Fibroblast of villous mesenchyme (primary cell): ENCODE measurements around the gene NUMBL. TPM values are rescaled to one million over a fixed set of nuclear protein-coding genes. Genes with fewer than 3 reads are reported as not detected.

ENCODE experiments used
- DNase-seq: peaks from one replicate; pipeline ENCODE4 v3.0.0-alpha.2; 2010; ENCODE audit warnings: low read depth
- H3K4me3 ChIP-seq: 2 replicates; pipeline ENCODE4 v1.5.1; 2011; ENCODE audit warnings: low read depth, mild to moderate bottlenecking, low read length
- total RNA-seq: library from RNA; depleted of rRNA; stranded (reverse); fragments of >200 nt; gene quantifications from 2 replicates; pipeline ENCODE4 v1.2.3, GENCODE V29; 2012
- TF ChIP-seq, protein P1 (sequence below): IDR thresholded peaks from 2 replicates; pipeline ENCODE4 v1.5.1; 2012; ENCODE audit warnings: low read depth, mild to moderate bottlenecking, low read length; ENCODE audit not compliant: insufficient read depth

The NUMBL gene
- total RNA-seq, 1 donor: 13.8 TPM

GRCh38 chr19:40623403-40624251 is 66.8 kb downstream of the NUMBL start:
- TF ChIP-seq, protein P1, sequence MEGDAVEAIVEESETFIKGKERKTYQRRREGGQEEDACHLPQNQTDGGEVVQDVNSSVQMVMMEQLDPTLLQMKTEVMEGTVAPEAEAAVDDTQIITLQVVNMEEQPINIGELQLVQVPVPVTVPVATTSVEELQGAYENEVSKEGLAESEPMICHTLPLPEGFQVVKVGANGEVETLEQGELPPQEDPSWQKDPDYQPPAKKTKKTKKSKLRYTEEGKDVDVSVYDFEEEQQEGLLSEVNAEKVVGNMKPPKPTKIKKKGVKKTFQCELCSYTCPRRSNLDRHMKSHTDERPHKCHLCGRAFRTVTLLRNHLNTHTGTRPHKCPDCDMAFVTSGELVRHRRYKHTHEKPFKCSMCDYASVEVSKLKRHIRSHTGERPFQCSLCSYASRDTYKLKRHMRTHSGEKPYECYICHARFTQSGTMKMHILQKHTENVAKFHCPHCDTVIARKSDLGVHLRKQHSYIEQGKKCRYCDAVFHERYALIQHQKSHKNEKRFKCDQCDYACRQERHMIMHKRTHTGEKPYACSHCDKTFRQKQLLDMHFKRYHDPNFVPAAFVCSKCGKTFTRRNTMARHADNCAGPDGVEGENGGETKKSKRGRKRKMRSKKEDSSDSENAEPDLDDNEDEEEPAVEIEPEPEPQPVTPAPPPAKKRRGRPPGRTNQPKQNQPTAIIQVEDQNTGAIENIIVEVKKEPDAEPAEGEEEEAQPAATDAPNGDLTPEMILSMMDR: no peak
- no peak for DNase-seq
- H3K4me3 ChIP-seq: no peak overlapping the region

GRCh38 chr19:40622773-40623075 is 67.7 kb downstream of the NUMBL start:
- H3K4me3 ChIP-seq: no peak overlapping the region
- TF ChIP-seq, protein P1: no peak
- DNase-seq: no peak

DNA sequence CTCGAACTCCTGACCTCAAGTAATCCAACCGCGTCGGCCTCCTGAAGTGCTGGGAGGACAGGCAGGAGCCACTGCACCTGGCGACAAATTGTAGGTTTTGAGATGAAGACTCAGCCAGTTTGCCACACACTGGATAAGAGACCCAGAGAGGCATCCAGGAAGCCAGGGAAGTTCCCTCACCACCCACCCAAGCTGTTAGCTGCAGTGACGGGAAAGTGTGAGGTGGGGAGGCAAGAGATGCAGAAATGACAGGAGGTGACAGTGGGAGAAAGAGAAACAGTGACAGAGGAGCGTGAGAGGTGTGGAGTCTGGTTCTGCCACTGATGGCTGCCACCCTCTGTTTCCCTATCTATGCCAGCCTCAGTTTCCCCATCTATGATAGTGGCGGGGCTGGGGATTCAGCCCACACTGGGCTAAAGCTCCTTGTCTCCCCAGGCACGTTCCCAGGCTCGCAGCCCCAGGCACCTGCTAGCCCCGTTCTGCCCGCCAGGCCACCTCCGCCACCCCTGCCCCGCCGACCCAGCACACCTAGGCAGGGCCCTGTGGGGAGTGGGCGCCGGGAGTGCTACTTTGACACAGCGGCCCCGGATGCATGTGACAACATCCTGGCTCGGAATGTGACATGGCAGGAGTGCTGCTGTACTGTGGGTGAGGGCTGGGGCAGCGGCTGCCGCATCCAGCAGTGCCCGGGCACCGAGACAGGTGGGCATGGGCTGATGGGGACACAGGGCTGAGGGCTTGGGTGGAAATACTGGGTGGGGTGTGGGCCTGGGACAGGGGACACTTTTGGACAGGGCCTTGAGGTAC is 68.3 kb downstream of the NUMBL start:
- TF ChIP-seq, protein P1: no peak
- no peak overlapping the region for H3K4me3 ChIP-seq
- DNase-seq: no peak

GRCh38 chr19:40621283-40621682 is 69.2 kb downstream of the NUMBL start:
- no peak overlapping the region for H3K4me3 ChIP-seq
- TF ChIP-seq, protein P1: no peak
- DNase-seq: no peak

DNA sequence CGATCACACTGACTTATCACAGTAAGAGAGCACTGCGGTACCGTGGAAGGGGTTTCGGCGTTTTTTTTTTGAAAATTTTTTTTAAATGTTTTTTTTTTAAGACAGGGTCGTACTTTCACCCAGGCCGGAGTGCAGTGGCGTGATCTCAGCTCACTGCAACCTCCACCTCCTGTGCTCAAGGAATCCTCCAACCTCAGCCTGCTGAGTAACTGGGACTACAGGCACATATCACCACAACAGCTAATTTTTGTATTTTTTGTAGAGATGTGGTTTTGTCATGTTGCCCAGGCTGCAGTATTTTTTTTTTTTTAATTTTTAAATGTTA is 70.3 kb downstream of the NUMBL start:
- H3K4me3 ChIP-seq: no peak overlapping the region
- no peak for DNase-seq
- TF ChIP-seq, protein P1: no peak

DNA sequence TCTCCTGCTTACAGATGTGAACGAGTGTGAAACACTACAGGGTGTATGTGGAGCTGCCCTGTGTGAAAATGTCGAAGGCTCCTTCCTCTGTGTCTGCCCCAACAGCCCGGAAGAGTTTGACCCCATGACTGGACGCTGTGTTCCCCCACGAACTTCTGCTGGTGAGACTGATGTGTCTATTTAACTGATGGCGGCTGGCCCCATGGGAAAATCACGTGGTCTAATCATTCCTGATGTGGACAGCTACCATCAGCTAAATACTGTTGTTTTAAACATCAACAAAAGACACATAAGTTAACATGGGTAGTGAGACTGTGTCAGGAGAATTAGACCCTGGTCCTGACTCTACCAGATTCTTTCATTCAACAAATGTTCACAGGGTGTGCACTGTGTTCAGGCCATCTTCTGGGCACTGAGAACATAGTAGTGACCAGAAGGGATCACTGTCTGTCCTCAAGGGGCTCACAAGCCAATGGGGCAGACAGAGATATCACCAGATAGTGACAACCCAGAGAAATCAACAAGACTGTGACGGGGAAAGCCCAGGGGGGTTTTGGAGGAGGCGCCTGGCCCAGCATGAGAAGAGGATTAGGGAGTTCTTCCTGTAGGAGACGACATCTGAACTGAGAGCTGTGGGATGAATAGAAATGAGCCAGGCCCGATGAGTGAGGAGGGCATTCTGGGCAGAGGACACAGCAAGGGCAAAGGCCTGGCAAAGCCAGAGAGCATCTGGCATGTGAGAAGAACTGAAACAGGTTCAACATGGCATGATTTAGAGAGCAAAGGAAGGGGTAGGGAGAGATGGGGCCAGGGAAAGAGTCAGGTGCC is 70.9 kb downstream of the NUMBL start:
- TF ChIP-seq, protein P1: no peak
- no peak overlapping the region for H3K4me3 ChIP-seq
- no peak for DNase-seq
